GM12874 (cell line): Measurements from ENCODE around the gene RIGI.
A peak's percentile ranks its signal among the peaks of the same experiment; 100 is the strongest.

ENCODE experiments used
- CTCF ChIP-seq: IDR thresholded peaks from 2 replicates; pipeline ENCODE4 v1.5.1; 2011; ENCODE audit warnings: low read depth, mild to moderate bottlenecking, control low read depth, low read length, moderate library complexity; ENCODE audit not compliant: insufficient read depth

The RIGI gene

GRCh38 chr9:32526041-32526706, at the start of gene RIGI:
TSS of gene RIGI (minus strand) at chr9:32526196. CDS start at chr9:32526166, 30 bp downstream.
- TF ChIP-seq CTCF = peak; percentile 27; the same call in 1 of the 2 replicates

GRCh38 chr9:32574858-32575257, 48.9 kb upstream of the RIGI start:
- TF ChIP-seq CTCF = no peak

DNA sequence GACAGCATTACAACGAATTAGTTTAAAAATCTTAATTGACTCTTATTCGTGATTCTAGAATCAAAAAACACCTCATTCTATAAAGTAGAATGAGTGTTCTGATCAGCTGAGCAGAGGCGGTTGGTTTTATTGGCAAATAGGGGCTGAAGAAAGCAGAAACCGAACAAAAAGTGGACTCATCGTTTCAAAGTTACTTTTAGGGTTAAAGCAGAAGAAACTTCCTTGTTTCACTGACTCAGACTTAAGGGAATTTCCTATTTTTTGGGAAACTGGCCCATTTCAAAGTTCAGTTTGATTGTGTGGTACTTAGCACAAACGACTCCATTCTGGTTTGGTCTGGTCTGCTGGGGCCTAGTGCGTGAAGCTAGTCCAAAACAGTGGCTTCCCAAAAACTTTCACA, 47.8 kb upstream of the RIGI start:
- TF ChIP-seq CTCF = no peak

GRCh38 chr9:32572900-32573523, 47.0 kb upstream of the RIGI start, which contains the start of gene NDUFB6:
TSS of gene NDUFB6 (minus strand) at chr9:32573159. CDS start at chr9:32573060, 99 bp downstream.
- TF ChIP-seq CTCF = no peak

GRCh38 chr9:32571969-32572899, 46.2 kb upstream of the RIGI start:
- TF ChIP-seq CTCF = peak; percentile 71

DNA sequence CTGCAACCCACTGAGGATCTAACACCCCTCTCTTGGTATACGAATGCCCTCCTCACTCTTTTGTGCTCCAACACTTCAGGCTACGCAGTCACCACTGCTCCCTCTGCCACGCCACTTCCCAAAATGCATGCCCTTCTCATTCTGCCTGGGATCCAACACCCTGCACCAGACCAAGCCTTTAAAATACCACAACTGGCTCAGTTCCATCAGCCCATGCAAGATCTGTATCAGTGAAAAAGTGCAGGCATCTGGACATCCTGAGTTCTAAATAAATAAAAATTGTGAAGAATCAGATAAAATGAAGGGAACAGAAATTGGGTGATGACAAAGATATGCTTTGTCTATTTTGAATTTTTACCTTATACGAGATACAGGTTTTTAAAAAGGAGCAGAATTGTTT, 44.3 kb upstream of the RIGI start:
- no peak for TF ChIP-seq CTCF

- no peak for TF ChIP-seq CTCF
These were observed 40.8 kb upstream of the RIGI start for GRCh38 chr9:32566770-32567169.
